HG02852 (cell line): Measurements from ENCODE around the gene SRGAP2C.
"Not testable (repeated sequence)": the region's sequence is repeated elsewhere in the genome, so short reads cannot be mapped to it uniquely, and the experiment has no call there.

Experiments
- ATAC-seq: cut with Tn5 transposase; IDR thresholded peaks from one replicate; pipeline ENCODE4 v1.9.1; 2021; ENCODE audit warnings: mild to moderate bottlenecking, moderate library complexity; ENCODE audit not compliant: unreplicated experiment

SRGAP2C gene

GRCh38 chr1:121278202-121278601, 93.4 kb downstream of the SRGAP2C start:
- not testable (repeated sequence) for ATAC-seq

- not testable (repeated sequence) for ATAC-seq
Observed at GRCh38 chr1:121278777-121279547, 94.2 kb downstream of the SRGAP2C start.

GRCh38 chr1:121279548-121279898, 94.7 kb downstream of the SRGAP2C start:
- ATAC-seq: not testable (repeated sequence)

- ATAC-seq: not testable (repeated sequence)
Observed at GRCh38 chr1:121280699-121281317, 96.0 kb downstream of the SRGAP2C start.

GRCh38 chr1:121281480-121281879, 96.7 kb downstream of the SRGAP2C start:
- not testable (repeated sequence) for ATAC-seq

GRCh38 chr1:121283587-121284180, 98.9 kb downstream of the SRGAP2C start:
- not testable (repeated sequence) for ATAC-seq

GRCh38 chr1:121292590-121292989, 107.8 kb downstream of the SRGAP2C start:
- not testable (repeated sequence) for ATAC-seq

GRCh38 chr1:121293263-121294204, 108.8 kb downstream of the SRGAP2C start:
- ATAC-seq: not testable (repeated sequence)

- ATAC-seq: not testable (repeated sequence)
Observed at GRCh38 chr1:121294205-121294570, 109.4 kb downstream of the SRGAP2C start.

- ATAC-seq: not testable (repeated sequence)
Observed at GRCh38 chr1:121296563-121296962, 111.8 kb downstream of the SRGAP2C start.

- ATAC-seq: not testable (repeated sequence)
Observed at GRCh38 chr1:121298529-121298928, 113.8 kb downstream of the SRGAP2C start.

- ATAC-seq: not testable (repeated sequence)
Observed at GRCh38 chr1:121299514-121300149, 114.9 kb downstream of the SRGAP2C start.

- ATAC-seq: not testable (repeated sequence)
Observed at GRCh38 chr1:121301876-121302275, 117.1 kb downstream of the SRGAP2C start.

- not testable (repeated sequence) for ATAC-seq
Observed at GRCh38 chr1:121307759-121308158, 123.0 kb downstream of the SRGAP2C start.

GRCh38 chr1:121315509-121315908, 130.7 kb downstream of the SRGAP2C start:
- not testable (repeated sequence) for ATAC-seq

GRCh38 chr1:121316081-121316480, 131.3 kb downstream of the SRGAP2C start:
- not testable (repeated sequence) for ATAC-seq

- not testable (repeated sequence) for ATAC-seq
Observed at GRCh38 chr1:121317491-121318468, 133.0 kb downstream of the SRGAP2C start.

- not testable (repeated sequence) for ATAC-seq
Observed at GRCh38 chr1:121318687-121319086, 133.9 kb downstream of the SRGAP2C start.

- not testable (repeated sequence) for ATAC-seq
Observed at GRCh38 chr1:121321660-121322059, 136.9 kb downstream of the SRGAP2C start.
